ENCODE data around the gene RBM6. TPM values are rescaled to one million over a fixed set of nuclear protein-coding genes. Genes with fewer than 3 reads are reported as not detected.

RBM6 gene
- total RNA-seq, 1 experiment from 2014 or later: 69.6 TPM

DNA sequence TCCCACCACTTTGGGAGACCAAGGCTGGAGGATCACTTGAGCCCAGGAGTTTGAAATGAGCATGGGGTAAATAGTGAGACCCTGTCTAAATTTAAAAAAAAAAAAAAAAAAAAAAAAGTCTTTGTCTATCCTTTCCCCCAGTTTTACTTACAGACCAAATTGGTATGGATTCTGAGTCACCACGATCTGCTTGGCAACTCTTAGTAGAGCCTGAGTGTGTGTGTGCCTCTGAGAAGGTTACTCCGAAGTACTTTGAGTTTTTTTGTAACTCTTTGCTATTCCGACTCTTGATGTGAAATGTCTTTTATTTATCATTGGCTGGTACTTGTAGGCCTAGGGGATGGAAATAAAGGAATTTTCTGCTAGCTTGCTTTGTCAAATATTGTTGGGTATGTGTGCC is 63.3 kb downstream of the RBM6 start:
- Mint-ChIP-seq H3K27ac (ENCODE audit: unreplicated experiment) (no peak overlapping the region), H3K27me3 (ENCODE audit: unreplicated experiment) (no peaks in the 10 kb centered on the region), H3K9me3 (ENCODE audit: low read depth, unreplicated experiment) (no peaks in the 10 kb centered on the region), H3K36me3 (ENCODE audit: insufficient read depth, unreplicated experiment) (peaks cover 11% of the 10 kb centered on the region), H3K4me3 (ENCODE audit: low read depth, unreplicated experiment) (no peak overlapping the region), H3K4me1 (ENCODE audit: low read depth, unreplicated experiment) (no peaks in the 10 kb centered on the region)
- intact Hi-C loops (cut with micrococcal nuclease; ENCODE audit: unreplicated experiment): no loop called here
- CTCF ChIA-PET: no interaction called here
- TF ChIP-seq, protein P1, sequence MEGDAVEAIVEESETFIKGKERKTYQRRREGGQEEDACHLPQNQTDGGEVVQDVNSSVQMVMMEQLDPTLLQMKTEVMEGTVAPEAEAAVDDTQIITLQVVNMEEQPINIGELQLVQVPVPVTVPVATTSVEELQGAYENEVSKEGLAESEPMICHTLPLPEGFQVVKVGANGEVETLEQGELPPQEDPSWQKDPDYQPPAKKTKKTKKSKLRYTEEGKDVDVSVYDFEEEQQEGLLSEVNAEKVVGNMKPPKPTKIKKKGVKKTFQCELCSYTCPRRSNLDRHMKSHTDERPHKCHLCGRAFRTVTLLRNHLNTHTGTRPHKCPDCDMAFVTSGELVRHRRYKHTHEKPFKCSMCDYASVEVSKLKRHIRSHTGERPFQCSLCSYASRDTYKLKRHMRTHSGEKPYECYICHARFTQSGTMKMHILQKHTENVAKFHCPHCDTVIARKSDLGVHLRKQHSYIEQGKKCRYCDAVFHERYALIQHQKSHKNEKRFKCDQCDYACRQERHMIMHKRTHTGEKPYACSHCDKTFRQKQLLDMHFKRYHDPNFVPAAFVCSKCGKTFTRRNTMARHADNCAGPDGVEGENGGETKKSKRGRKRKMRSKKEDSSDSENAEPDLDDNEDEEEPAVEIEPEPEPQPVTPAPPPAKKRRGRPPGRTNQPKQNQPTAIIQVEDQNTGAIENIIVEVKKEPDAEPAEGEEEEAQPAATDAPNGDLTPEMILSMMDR (IDR thresholded peaks at IDR 0.05; ENCODE audit: unreplicated experiment): no peak
- DNase-seq: no peak
- no TSS peak for BruUV-seq (replicated peaks)

DNA sequence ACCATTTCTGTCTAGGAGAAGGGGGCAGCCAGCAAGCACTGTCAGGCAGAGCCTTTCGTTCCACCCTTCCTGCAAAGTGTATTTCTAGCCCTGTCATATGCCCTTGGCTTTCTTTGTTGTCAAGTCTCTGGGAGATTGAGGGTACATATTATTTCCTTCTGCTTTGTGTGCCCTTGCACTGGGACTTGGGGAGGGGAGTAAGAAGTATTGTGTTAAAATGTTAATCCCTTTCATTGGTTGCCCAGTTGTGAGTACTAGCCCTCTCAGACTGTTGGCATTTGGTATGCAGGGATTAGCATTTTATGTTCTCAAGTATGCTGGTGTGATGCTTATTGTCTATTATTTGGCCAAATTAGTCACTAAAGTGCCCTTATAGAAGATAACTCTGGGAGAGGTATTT is 63.9 kb downstream of the RBM6 start:
- Mint-ChIP-seq H3K4me3 (ENCODE audit: low read depth, unreplicated experiment) (no peak overlapping the region), H3K36me3 (ENCODE audit: insufficient read depth, unreplicated experiment) (peaks cover 7% of the 10 kb centered on the region), H3K27ac (ENCODE audit: unreplicated experiment) (no peak overlapping the region), H3K4me1 (ENCODE audit: low read depth, unreplicated experiment) (no peaks in the 10 kb centered on the region), H3K27me3 (ENCODE audit: unreplicated experiment) (no peaks in the 10 kb centered on the region), H3K9me3 (ENCODE audit: low read depth, unreplicated experiment) (no peaks in the 10 kb centered on the region)
- no peak for DNase-seq
- CTCF ChIA-PET: no interaction called here
- intact Hi-C loops (cut with micrococcal nuclease; ENCODE audit: unreplicated experiment): no loop called here
- BruUV-seq (replicated peaks): no TSS peak
- TF ChIP-seq, protein P1 (IDR thresholded peaks at IDR 0.05; ENCODE audit: unreplicated experiment): no peak

DNA sequence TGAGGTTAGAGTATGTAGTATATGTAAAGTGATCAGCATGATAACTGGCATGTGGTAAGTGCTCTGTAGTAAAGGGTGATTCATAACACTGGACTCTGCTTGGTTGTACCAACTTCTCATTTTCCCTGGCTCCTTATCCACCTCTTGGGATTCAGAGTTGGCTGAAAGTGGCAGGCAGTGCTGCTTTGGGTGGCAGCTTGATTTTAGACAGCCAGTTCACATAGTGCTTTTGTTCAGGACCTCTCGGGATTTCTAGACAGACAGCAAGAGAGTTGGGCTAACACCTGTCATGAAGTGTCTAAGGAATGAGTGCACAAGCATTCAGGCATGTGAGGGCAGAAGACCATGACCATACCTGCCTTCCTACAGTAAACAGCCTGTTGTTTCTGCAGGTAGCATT is 69.0 kb downstream of the RBM6 start:
- no peak for DNase-seq
- Mint-ChIP-seq H3K9me3 (ENCODE audit: low read depth, unreplicated experiment) (no peaks in the 10 kb centered on the region), H3K4me1 (ENCODE audit: low read depth, unreplicated experiment) (no peaks in the 10 kb centered on the region), H3K4me3 (ENCODE audit: low read depth, unreplicated experiment) (no peak overlapping the region), H3K27me3 (ENCODE audit: unreplicated experiment) (no peaks in the 10 kb centered on the region), H3K36me3 (ENCODE audit: insufficient read depth, unreplicated experiment) (no peaks in the 10 kb centered on the region), H3K27ac (ENCODE audit: unreplicated experiment) (no peak overlapping the region)
- no TSS peak for BruUV-seq (replicated peaks)
- TF ChIP-seq, protein P1 (IDR thresholded peaks at IDR 0.05; ENCODE audit: unreplicated experiment): no peak
- intact Hi-C loops (cut with micrococcal nuclease; ENCODE audit: unreplicated experiment): no loop called here
- CTCF ChIA-PET: no interaction called here

DNA sequence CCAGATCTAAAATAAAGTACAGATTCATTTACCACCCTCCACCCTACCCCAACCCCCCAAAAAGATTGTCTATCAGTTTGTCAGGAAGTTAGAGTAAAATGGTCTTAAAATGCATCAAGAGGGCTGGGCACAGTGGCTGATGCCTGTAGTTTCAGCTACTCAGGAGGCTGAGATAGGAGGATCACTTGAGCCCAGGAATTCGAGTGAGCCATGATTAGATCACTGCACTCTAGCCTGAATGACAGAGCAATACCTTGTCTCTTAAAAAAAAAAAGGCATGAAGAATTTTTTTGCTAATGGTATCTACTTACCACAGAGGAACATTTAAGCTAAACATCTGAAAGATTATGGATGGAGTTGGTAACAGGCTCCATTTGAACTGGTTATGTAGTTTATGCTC is 71.0 kb downstream of the RBM6 start:
- intact Hi-C loops (cut with micrococcal nuclease; ENCODE audit: unreplicated experiment): no loop called here
- no peaks in the 10 kb centered on the region for H3K4me1 Mint-ChIP-seq (ENCODE audit: low read depth, unreplicated experiment)
- TF ChIP-seq, protein P1 (IDR thresholded peaks at IDR 0.05; ENCODE audit: unreplicated experiment): no peak
- no peak overlapping the region for H3K4me3 Mint-ChIP-seq (ENCODE audit: low read depth, unreplicated experiment)
- no TSS peak for BruUV-seq (replicated peaks)
- no peaks in the 10 kb centered on the region for H3K9me3 Mint-ChIP-seq (ENCODE audit: low read depth, unreplicated experiment)
- no peaks in the 10 kb centered on the region for H3K27me3 Mint-ChIP-seq (ENCODE audit: unreplicated experiment)
- H3K36me3 Mint-ChIP-seq (ENCODE audit: insufficient read depth, unreplicated experiment): no peaks in the 10 kb centered on the region
- H3K27ac Mint-ChIP-seq (ENCODE audit: unreplicated experiment): no peak overlapping the region
- CTCF ChIA-PET: interaction anchor here (0.6 kb wide), 1 partner anchor 15 kb away, joined by 3 read pairs; no protein-coding TSS in a partner anchor
- no peak for DNase-seq
